WTC11 (cell line): Measurements from ENCODE around the gene CEACAM3. TPM values are rescaled to one million over a fixed set of nuclear protein-coding genes. Genes with fewer than 3 reads are reported as not detected.

ENCODE experiments used
- ATAC-seq: fragments of 200-7000 bp; cut with Tn5 transposase; 2 replicates; pipeline ENCODE4 v1.10.0; 2021; ENCODE audit warnings: mild to moderate bottlenecking, moderate library complexity
- CTCF ChIA-PET: fragments of 300-600 bp; sonication (Branson Sonifier 250); formaldehyde crosslinking; loops from one replicate; lab custom pipeline; 2021; ENCODE audit warnings: antibody characterized with exemption; lab: Charles Lee
- POLR2A ChIA-PET: fragments of 350-600 bp; sonication (Branson Sonifier 250); formaldehyde crosslinking; loops from one replicate; lab custom pipeline; 2021; ENCODE audit warnings: antibody characterized with exemption; lab: Charles Lee
- DNase-seq: peaks from one replicate; pipeline ENCODE4 v3.0.0; 2021; ENCODE audit warnings: low spot score
- H3K27ac Mint-ChIP-seq: 2 replicates; pipeline ENCODE4 v1.8.0; 2021; ENCODE audit warnings: mixed read lengths
- H3K27me3 Mint-ChIP-seq: 2 replicates; pipeline ENCODE4 v1.8.0; 2021; ENCODE audit warnings: low read depth, mild to moderate bottlenecking, moderate library complexity, mixed read lengths
- H3K36me3 Mint-ChIP-seq: 2 replicates; pipeline ENCODE4 v1.8.0; 2021; ENCODE audit warnings: mixed read lengths
- H3K4me1 Mint-ChIP-seq: 2 replicates; pipeline ENCODE4 v1.8.0; 2022; ENCODE audit warnings: mixed read lengths
- H3K4me3 Mint-ChIP-seq: 2 replicates; pipeline ENCODE4 v1.8.0; 2021; ENCODE audit warnings: mild to moderate bottlenecking, moderate library complexity, mixed read lengths
- H3K9me3 Mint-ChIP-seq: 2 replicates; pipeline ENCODE4 v1.8.0; 2021; ENCODE audit warnings: mixed read lengths
- ATF6 ChIP-seq: sonication (generic); formaldehyde crosslinking; IDR thresholded peaks from 2 replicates; pipeline ENCODE4 v1.8.1; 2023; ENCODE audit warnings: mild to moderate bottlenecking, missing genetic modification reagents
- CTCF ChIP-seq: fragments of 200-600 bp; IDR thresholded peaks from 2 replicates; pipeline ENCODE4 v1.8.0; 2022; ENCODE audit warnings: antibody characterized with exemption
- FOXP1 ChIP-seq: sonication (generic); formaldehyde crosslinking; IDR thresholded peaks from 2 replicates; pipeline ENCODE4 v1.8.0; 2022; ENCODE audit warnings: missing genetic modification reagents, mild to moderate bottlenecking, moderate library complexity, borderline replicate concordance
- GRHL2 ChIP-seq: fragments of 250-450 bp; sonication (Bioruptor Pico); IDR thresholded peaks from 2 replicates; pipeline ENCODE4 v1.8.0; 2022; ENCODE audit warnings: mild to moderate bottlenecking, moderate library complexity; ENCODE audit not compliant: insufficient replicate concordance, severe bottlenecking
- GTF2I ChIP-seq: fragments of 250-450 bp; sonication (Bioruptor Pico); conservative IDR thresholded peaks from 2 replicates; pipeline ENCODE4 v1.4.0; 2021; ENCODE audit warnings: mild to moderate bottlenecking
- SP1 ChIP-seq: sonication (generic); formaldehyde crosslinking; conservative IDR thresholded peaks from 2 replicates; pipeline ENCODE4 v1.8.1; 2022; ENCODE audit warnings: missing genetic modification reagents
- TEAD1 ChIP-seq: sonication (generic); formaldehyde crosslinking; IDR thresholded peaks from 2 replicates; pipeline ENCODE4 v1.8.0; 2022; ENCODE audit warnings: mild to moderate bottlenecking, missing genetic modification reagents
- TEAD4 ChIP-seq: sonication (generic); formaldehyde crosslinking; IDR thresholded peaks from 2 replicates; pipeline ENCODE4 v1.8.0; 2022; ENCODE audit warnings: mild to moderate bottlenecking, missing genetic modification reagents
- ZBTB43 ChIP-seq: sonication (generic); formaldehyde crosslinking; IDR thresholded peaks from 2 replicates; pipeline ENCODE4 v1.8.1; 2023; ENCODE audit warnings: mild to moderate bottlenecking, missing genetic modification reagents
- ZNF121 ChIP-seq: sonication (generic); formaldehyde crosslinking; IDR thresholded peaks from 2 replicates; pipeline ENCODE4 v1.8.0; 2023; ENCODE audit warnings: missing genetic modification reagents
- ZNF232 ChIP-seq: sonication (generic); formaldehyde crosslinking; IDR thresholded peaks from 2 replicates; pipeline ENCODE4 v1.8.0; 2022; ENCODE audit warnings: mild to moderate bottlenecking, missing genetic modification reagents
- total RNA-seq: library from RNA; stranded (reverse); gene quantifications from 3 replicates; pipeline ENCODE4 v1.2.3, GENCODE V29; 2021
- TF ChIP-seq, protein P1 (sequence below): sonication (generic); formaldehyde crosslinking; IDR thresholded peaks from 2 replicates; pipeline ENCODE4 v1.8.0; 2022; ENCODE audit warnings: mild to moderate bottlenecking, missing genetic modification reagents
- TF ChIP-seq, protein P2 (sequence below): sonication (generic); formaldehyde crosslinking; IDR thresholded peaks from 2 replicates; pipeline ENCODE4 v1.8.0; 2022; ENCODE audit warnings: mild to moderate bottlenecking, missing genetic modification reagents
- TF ChIP-seq, protein P3 (sequence below): sonication (generic); formaldehyde crosslinking; IDR thresholded peaks from 2 replicates; pipeline ENCODE4 v1.8.0; 2023; ENCODE audit warnings: missing genetic modification reagents, mild to moderate bottlenecking, borderline replicate concordance
- TF ChIP-seq, protein P4 (sequence below): sonication (generic); formaldehyde crosslinking; IDR thresholded peaks from 2 replicates; pipeline ENCODE4 v1.8.1; 2022; ENCODE audit warnings: low read depth, missing genetic modification reagents, borderline replicate concordance

Gene CEACAM3
- total RNA-seq, 1 experiment from 2014 or later = not detected

GRCh38 chr19:41813911-41814310 lies 17.5 kb downstream of the CEACAM3 start (continued):
- TF ChIP-seq FOXP1 (CRISPR knock-in tag) = no peak
- no peak for TF ChIP-seq ZNF232

GRCh38 chr19:41815301-41815700 lies 18.9 kb downstream of the CEACAM3 start:
- no peak for DNase-seq
- CTCF ChIA-PET = interaction anchor here (3.5 kb wide), 1 partner anchor 23 kb away, joined by 24 read pairs; no protein-coding TSS in a partner anchor
- Mint-ChIP-seq H3K36me3 (no peaks in the 10 kb centered on the region), H3K4me3 (no peak overlapping the region), H3K4me1 (no peaks in the 10 kb centered on the region), H3K27me3 (no peaks in the 10 kb centered on the region; the same call in 1 of the 2 replicates), H3K27ac (no peak overlapping the region), H3K9me3 (no peaks in the 10 kb centered on the region)
- TF ChIP-seq, protein P1, sequence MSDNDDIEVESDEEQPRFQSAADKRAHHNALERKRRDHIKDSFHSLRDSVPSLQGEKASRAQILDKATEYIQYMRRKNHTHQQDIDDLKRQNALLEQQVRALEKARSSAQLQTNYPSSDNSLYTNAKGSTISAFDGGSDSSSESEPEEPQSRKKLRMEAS (CRISPR knock-in tag) = no peak
- TF ChIP-seq SP1 (CRISPR knock-in tag) (no peak), TEAD1 (CRISPR knock-in tag) (no peak), TEAD4 (CRISPR knock-in tag) (no peak), CTCF (no peak), GRHL2 (CRISPR knock-in tag) (no peak), ZBTB43 (CRISPR knock-in tag) (no peak)
- TF ChIP-seq, protein P2, sequence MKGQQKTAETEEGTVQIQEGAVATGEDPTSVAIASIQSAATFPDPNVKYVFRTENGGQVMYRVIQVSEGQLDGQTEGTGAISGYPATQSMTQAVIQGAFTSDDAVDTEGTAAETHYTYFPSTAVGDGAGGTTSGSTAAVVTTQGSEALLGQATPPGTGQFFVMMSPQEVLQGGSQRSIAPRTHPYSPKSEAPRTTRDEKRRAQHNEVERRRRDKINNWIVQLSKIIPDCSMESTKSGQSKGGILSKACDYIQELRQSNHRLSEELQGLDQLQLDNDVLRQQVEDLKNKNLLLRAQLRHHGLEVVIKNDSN (CRISPR knock-in tag) = no peak
- TF ChIP-seq, protein P3, sequence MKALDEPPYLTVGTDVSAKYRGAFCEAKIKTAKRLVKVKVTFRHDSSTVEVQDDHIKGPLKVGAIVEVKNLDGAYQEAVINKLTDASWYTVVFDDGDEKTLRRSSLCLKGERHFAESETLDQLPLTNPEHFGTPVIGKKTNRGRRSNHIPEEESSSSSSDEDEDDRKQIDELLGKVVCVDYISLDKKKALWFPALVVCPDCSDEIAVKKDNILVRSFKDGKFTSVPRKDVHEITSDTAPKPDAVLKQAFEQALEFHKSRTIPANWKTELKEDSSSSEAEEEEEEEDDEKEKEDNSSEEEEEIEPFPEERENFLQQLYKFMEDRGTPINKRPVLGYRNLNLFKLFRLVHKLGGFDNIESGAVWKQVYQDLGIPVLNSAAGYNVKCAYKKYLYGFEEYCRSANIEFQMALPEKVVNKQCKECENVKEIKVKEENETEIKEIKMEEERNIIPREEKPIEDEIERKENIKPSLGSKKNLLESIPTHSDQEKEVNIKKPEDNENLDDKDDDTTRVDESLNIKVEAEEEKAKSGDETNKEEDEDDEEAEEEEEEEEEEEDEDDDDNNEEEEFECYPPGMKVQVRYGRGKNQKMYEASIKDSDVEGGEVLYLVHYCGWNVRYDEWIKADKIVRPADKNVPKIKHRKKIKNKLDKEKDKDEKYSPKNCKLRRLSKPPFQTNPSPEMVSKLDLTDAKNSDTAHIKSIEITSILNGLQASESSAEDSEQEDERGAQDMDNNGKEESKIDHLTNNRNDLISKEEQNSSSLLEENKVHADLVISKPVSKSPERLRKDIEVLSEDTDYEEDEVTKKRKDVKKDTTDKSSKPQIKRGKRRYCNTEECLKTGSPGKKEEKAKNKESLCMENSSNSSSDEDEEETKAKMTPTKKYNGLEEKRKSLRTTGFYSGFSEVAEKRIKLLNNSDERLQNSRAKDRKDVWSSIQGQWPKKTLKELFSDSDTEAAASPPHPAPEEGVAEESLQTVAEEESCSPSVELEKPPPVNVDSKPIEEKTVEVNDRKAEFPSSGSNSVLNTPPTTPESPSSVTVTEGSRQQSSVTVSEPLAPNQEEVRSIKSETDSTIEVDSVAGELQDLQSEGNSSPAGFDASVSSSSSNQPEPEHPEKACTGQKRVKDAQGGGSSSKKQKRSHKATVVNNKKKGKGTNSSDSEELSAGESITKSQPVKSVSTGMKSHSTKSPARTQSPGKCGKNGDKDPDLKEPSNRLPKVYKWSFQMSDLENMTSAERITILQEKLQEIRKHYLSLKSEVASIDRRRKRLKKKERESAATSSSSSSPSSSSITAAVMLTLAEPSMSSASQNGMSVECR (CRISPR knock-in tag) = no peak
- POLR2A ChIA-PET = no interaction called here
- ATAC-seq = no peak

- H3K27ac Mint-ChIP-seq = no peak overlapping the region
- ATAC-seq (no peak), DNase-seq (no peak)
- H3K4me1 Mint-ChIP-seq = no peaks in the 10 kb centered on the region
- POLR2A ChIA-PET = no interaction called here
- CTCF ChIA-PET = interaction anchor here (11.4 kb wide), 1 partner anchor 23 kb away, joined by 190 read pairs; the partner anchor contains the start of gene CEACAM3
- no peaks in the 10 kb centered on the region for H3K36me3 Mint-ChIP-seq
- H3K27me3 Mint-ChIP-seq = no peaks in the 10 kb centered on the region; the same call in 1 of the 2 replicates
- no peaks in the 10 kb centered on the region for H3K9me3 Mint-ChIP-seq
- H3K4me3 Mint-ChIP-seq = no peak overlapping the region
- TF ChIP-seq GTF2I (no peak), ATF6 (CRISPR knock-in tag) (no peak), ZNF121 (CRISPR knock-in tag) (no peak)
- TF ChIP-seq, protein P4, sequence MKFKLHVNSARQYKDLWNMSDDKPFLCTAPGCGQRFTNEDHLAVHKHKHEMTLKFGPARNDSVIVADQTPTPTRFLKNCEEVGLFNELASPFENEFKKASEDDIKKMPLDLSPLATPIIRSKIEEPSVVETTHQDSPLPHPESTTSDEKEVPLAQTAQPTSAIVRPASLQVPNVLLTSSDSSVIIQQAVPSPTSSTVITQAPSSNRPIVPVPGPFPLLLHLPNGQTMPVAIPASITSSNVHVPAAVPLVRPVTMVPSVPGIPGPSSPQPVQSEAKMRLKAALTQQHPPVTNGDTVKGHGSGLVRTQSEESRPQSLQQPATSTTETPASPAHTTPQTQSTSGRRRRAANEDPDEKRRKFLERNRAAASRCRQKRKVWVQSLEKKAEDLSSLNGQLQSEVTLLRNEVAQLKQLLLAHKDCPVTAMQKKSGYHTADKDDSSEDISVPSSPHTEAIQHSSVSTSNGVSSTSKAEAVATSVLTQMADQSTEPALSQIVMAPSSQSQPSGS (CRISPR knock-in tag) = no peak
- TF ChIP-seq, protein P2 (CRISPR knock-in tag) = no peak
- TF ChIP-seq, protein P3 (CRISPR knock-in tag) = no peak
Measured at GRCh38 chr19:41816761-41817160, 20.4 kb downstream of the CEACAM3 start.
